Measurements from ENCODE around the gene TBC1D21.

The TBC1D21 gene

GRCh38 chr15:73862276-73862675 is 11.1 kb upstream of the TBC1D21 start:
- no peak for DNase-seq (ENCODE audit: low read depth, low spot score)

GRCh38 chr15:73865379-73865778 is 8.0 kb upstream of the TBC1D21 start:
- no peak for DNase-seq (ENCODE audit: low read depth, low spot score)

GRCh38 chr15:73865904-73866303 is 7.5 kb upstream of the TBC1D21 start:
- no peak for DNase-seq (ENCODE audit: low read depth, low spot score)

- no peak for DNase-seq (ENCODE audit: low read depth, low spot score)
Measured at GRCh38 chr15:73866481-73866880, 6.9 kb upstream of the TBC1D21 start.

- DNase-seq (ENCODE audit: low read depth, low spot score) = no peak
Measured at GRCh38 chr15:73866881-73867410, 6.4 kb upstream of the TBC1D21 start.

- no peak for DNase-seq (ENCODE audit: low read depth, low spot score)
Measured at GRCh38 chr15:73867426-73867825, 5.9 kb upstream of the TBC1D21 start.

GRCh38 chr15:73867956-73868355 is 5.4 kb upstream of the TBC1D21 start:
- no peak for DNase-seq (ENCODE audit: low read depth, low spot score)

GRCh38 chr15:73869216-73869995 is 4.0 kb upstream of the TBC1D21 start:
- DNase-seq (ENCODE audit: low read depth, low spot score) = no peak

GRCh38 chr15:73870700-73871408 is 2.5 kb upstream of the TBC1D21 start:
- no peak for DNase-seq (ENCODE audit: low read depth, low spot score)

- no peak for DNase-seq (ENCODE audit: low read depth, low spot score)
Measured at GRCh38 chr15:73872346-73872745, 1.0 kb upstream of the TBC1D21 start.

- no peak for DNase-seq (ENCODE audit: low read depth, low spot score)
Measured at GRCh38 chr15:73873889-73874511, 636 bp downstream of the TBC1D21 start.

- no peak for DNase-seq (ENCODE audit: low read depth, low spot score)
Measured at GRCh38 chr15:73879426-73879825, 6.1 kb downstream of the TBC1D21 start.

- DNase-seq (ENCODE audit: low read depth, low spot score) = no peak
Measured at GRCh38 chr15:73881579-73882320, 8.4 kb downstream of the TBC1D21 start.

- DNase-seq (ENCODE audit: low read depth, low spot score) = no peak
Measured at GRCh38 chr15:73882761-73883419, 9.5 kb downstream of the TBC1D21 start.

GRCh38 chr15:73884159-73884558 is 10.8 kb downstream of the TBC1D21 start:
- DNase-seq (ENCODE audit: low read depth, low spot score) = no peak

- no peak for DNase-seq (ENCODE audit: low read depth, low spot score)
Measured at GRCh38 chr15:73885954-73886700, 12.8 kb downstream of the TBC1D21 start.

- DNase-seq (ENCODE audit: low read depth, low spot score) = no peak
Measured at GRCh38 chr15:73886717-73887345, 13.5 kb downstream of the TBC1D21 start.

GRCh38 chr15:73887481-73887880 is 14.1 kb downstream of the TBC1D21 start:
- no peak for DNase-seq (ENCODE audit: low read depth, low spot score)

GRCh38 chr15:73888224-73889041 is 15.1 kb downstream of the TBC1D21 start:
- no peak for DNase-seq (ENCODE audit: low read depth, low spot score)
